Cardiac muscle cell (in vitro differentiated cells and primary cell): ENCODE results near the gene MAP7D3. TPM values are rescaled to one million over a fixed set of nuclear protein-coding genes. Genes with fewer than 3 reads are reported as not detected.
A peak's percentile ranks its signal among the peaks of the same experiment; 100 is the strongest.
"Not testable (repeated sequence)": the region's sequence is repeated elsewhere in the genome, so short reads cannot be mapped to it uniquely, and the experiment has no call there.

Experiments used
- DNase-seq, 2 donors: peaks; one replicate each; pipeline versions ENCODE4 v3.0.0 to v3.0.0-alpha.2; 2010 to 2017; ENCODE audit warnings: low read depth in 1 of 2, low spot score in 1 of 2
- H3K27ac ChIP-seq: fragments of 200-600 bp; sonication (generic); 2 replicates; pipeline ENCODE4 v1.5.1; 2016
- H3K27me3 ChIP-seq: fragments of 200-600 bp; sonication (generic); 2 replicates; pipeline ENCODE4 v1.6.0; 2016; ENCODE audit warnings: control low read depth
- H3K36me3 ChIP-seq: fragments of 200-600 bp; sonication (generic); 2 replicates; pipeline ENCODE4 v1.5.1; 2016; ENCODE audit warnings: control low read depth
- H3K4me1 ChIP-seq: fragments of 200-600 bp; sonication (generic); 2 replicates; pipeline ENCODE4 v1.8.1; 2017; ENCODE audit warnings: low read depth, mild to moderate bottlenecking, mixed run types
- H3K4me3 ChIP-seq: fragments of 200-600 bp; sonication (generic); 2 replicates; pipeline ENCODE4 v1.5.1; 2016; ENCODE audit warnings: mild to moderate bottlenecking
- H3K9me3 ChIP-seq: fragments of 200-600 bp; sonication (generic); 2 replicates; pipeline ENCODE4 v1.5.1; 2017; ENCODE audit warnings: low read depth, mild to moderate bottlenecking, control low read depth
- CTCF ChIP-seq: IDR thresholded peaks from 2 replicates; pipeline ENCODE4 v1.5.1; 2012; ENCODE audit warnings: low read depth, mild to moderate bottlenecking, low read length
- polyA plus RNA-seq: library from polyadenylated mRNA; unstranded; fragments of >200 nt; fragmentation: Nextera tagmentation; extraction: Ambion mirVana; gene quantifications from 2 replicates; pipeline ENCODE4 v1.2.1, GENCODE V29; 2016
- total RNA-seq: library from RNA; depleted of rRNA; stranded (reverse); fragments of >200 nt; gene quantifications from 2 replicates; pipeline ENCODE4 v1.2.3, GENCODE V29; 2016

MAP7D3 gene
- total and polyA plus RNA-seq, 2 experiments from 2014 or later = 5.7 to 10.4 TPM

- Histone ChIP-seq H3K9me3 (no peaks in the 10 kb centered on the region), H3K4me1 (no peaks in the 10 kb centered on the region), H3K36me3 (no peaks in the 10 kb centered on the region), H3K27ac (no peak overlapping the region), H3K27me3 (no peaks in the 10 kb centered on the region), H3K4me3 (peak overlapping the region; percentile 53)
- TF ChIP-seq CTCF = no peak
- DNase-seq = peak; percentile 18 to 24
Observed at GRCh38 chrX:136250191-136251040, 784 bp downstream of the MAP7D3 start.

- H3K27ac ChIP-seq = no peak overlapping the region
- H3K4me3 ChIP-seq = no peak overlapping the region
- H3K9me3 ChIP-seq = no peaks in the 10 kb centered on the region
- DNase-seq = no peak
- no peaks in the 10 kb centered on the region for H3K4me1 ChIP-seq
- no peaks in the 10 kb centered on the region for H3K27me3 ChIP-seq
- TF ChIP-seq CTCF = no peak
- no peaks in the 10 kb centered on the region for H3K36me3 ChIP-seq
Observed at GRCh38 chrX:136246201-136246600, 5.0 kb downstream of the MAP7D3 start.

GRCh38 chrX:136237849-136238248, 13.4 kb downstream of the MAP7D3 start:
- H3K36me3 ChIP-seq, H3K27me3 ChIP-seq, H3K4me3 ChIP-seq, H3K27ac ChIP-seq, H3K4me1 ChIP-seq, DNase-seq, H3K9me3 ChIP-seq: not testable (repeated sequence)

GRCh38 chrX:136237074-136237473, 14.1 kb downstream of the MAP7D3 start:
- Histone ChIP-seq H3K9me3 (peaks cover 3% of the 10 kb centered on the region), H3K36me3 (peaks cover 5% of the 10 kb centered on the region), H3K27ac (no peak overlapping the region), H3K4me1 (no peaks in the 10 kb centered on the region), H3K4me3 (no peak overlapping the region), H3K27me3 (no peaks in the 10 kb centered on the region)
- no peak for DNase-seq
- no peak for TF ChIP-seq CTCF

- H3K4me1 ChIP-seq = no peaks in the 10 kb centered on the region
- H3K4me3 ChIP-seq = no peak overlapping the region
- no peaks in the 10 kb centered on the region for H3K36me3 ChIP-seq
- no peak for DNase-seq
- TF ChIP-seq CTCF = no peak
- no peaks in the 10 kb centered on the region for H3K27me3 ChIP-seq
- no peaks in the 10 kb centered on the region for H3K9me3 ChIP-seq
- H3K27ac ChIP-seq = no peak overlapping the region
Observed at GRCh38 chrX:136228839-136229207, 22.4 kb downstream of the MAP7D3 start.
